ENCODE results near the gene KPNA3. TPM values are rescaled to one million over a fixed set of nuclear protein-coding genes. Genes with fewer than 3 reads are reported as not detected.

The KPNA3 gene
- total RNA-seq, 1 experiment from 2014 or later, result 23.1 TPM

DNA sequence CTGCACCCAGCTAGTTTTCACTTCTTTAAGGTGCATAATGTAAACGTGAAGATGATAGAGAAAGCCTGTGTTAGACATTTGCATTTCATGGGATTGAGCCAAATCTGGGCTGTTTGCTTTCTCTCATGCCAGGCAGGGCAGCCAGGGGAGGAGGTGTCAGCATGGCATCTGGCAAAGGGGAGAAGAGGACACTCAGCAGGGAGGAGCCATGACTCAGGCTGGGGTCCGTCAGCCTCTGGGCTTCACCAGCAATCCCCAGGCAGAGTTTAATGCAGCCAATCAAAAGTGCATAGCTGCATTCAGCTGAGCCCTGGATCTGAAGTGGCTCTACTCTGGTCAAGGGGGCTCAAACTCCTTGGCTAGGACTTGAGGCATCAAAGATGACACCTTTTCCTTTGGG, 124.7 kb downstream of the KPNA3 start:
- BruUV-seq (replicated peaks), result no TSS peak
- CTCF ChIA-PET, result no interaction called here
- H3K36me3 Mint-ChIP-seq (ENCODE audit: insufficient read depth, unreplicated experiment), result peaks cover 5% of the 10 kb centered on the region
- H3K4me1 Mint-ChIP-seq (ENCODE audit: low read depth, unreplicated experiment), result no peaks in the 10 kb centered on the region
- H3K27ac Mint-ChIP-seq (ENCODE audit: unreplicated experiment), result no peak overlapping the region
- TF ChIP-seq, protein P1, sequence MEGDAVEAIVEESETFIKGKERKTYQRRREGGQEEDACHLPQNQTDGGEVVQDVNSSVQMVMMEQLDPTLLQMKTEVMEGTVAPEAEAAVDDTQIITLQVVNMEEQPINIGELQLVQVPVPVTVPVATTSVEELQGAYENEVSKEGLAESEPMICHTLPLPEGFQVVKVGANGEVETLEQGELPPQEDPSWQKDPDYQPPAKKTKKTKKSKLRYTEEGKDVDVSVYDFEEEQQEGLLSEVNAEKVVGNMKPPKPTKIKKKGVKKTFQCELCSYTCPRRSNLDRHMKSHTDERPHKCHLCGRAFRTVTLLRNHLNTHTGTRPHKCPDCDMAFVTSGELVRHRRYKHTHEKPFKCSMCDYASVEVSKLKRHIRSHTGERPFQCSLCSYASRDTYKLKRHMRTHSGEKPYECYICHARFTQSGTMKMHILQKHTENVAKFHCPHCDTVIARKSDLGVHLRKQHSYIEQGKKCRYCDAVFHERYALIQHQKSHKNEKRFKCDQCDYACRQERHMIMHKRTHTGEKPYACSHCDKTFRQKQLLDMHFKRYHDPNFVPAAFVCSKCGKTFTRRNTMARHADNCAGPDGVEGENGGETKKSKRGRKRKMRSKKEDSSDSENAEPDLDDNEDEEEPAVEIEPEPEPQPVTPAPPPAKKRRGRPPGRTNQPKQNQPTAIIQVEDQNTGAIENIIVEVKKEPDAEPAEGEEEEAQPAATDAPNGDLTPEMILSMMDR (IDR thresholded peaks at IDR 0.05; ENCODE audit: unreplicated experiment), result no peak
- H3K4me3 Mint-ChIP-seq (ENCODE audit: low read depth, unreplicated experiment), result no peak overlapping the region
- no peaks in the 10 kb centered on the region for H3K27me3 Mint-ChIP-seq (ENCODE audit: unreplicated experiment)
- intact Hi-C loops (cut with micrococcal nuclease; ENCODE audit: unreplicated experiment), result loop anchor here (5.0 kb wide), 1 partner anchor 180 kb away; no protein-coding TSS in a partner anchor
- DNase-seq, result no peak
- H3K9me3 Mint-ChIP-seq (ENCODE audit: low read depth, unreplicated experiment), result no peaks in the 10 kb centered on the region

DNA sequence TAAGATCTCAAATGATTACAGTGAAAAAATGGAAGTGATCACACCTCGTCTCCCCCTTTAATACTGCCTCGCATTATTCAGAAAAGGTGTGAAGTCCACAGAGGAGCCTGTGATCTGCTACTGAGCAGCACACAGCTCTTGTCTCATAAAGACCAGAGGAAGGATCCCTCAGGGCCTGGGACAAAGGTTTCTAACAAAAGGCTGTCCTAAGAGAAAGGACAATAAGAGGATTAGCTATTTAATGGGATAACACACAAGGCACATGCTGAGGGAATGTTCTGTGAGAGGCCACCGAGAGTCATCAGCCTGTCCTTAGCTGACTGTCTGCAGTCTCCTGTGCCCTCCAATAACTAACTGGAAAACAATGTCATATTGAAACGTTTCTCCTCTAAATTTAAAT, 127.9 kb downstream of the KPNA3 start:
- Mint-ChIP-seq H3K27ac (ENCODE audit: unreplicated experiment) (no peak overlapping the region), H3K4me3 (ENCODE audit: low read depth, unreplicated experiment) (no peak overlapping the region), H3K27me3 (ENCODE audit: unreplicated experiment) (no peaks in the 10 kb centered on the region), H3K9me3 (ENCODE audit: low read depth, unreplicated experiment) (no peaks in the 10 kb centered on the region), H3K4me1 (ENCODE audit: low read depth, unreplicated experiment) (no peaks in the 10 kb centered on the region), H3K36me3 (ENCODE audit: insufficient read depth, unreplicated experiment) (peaks cover 5% of the 10 kb centered on the region)
- intact Hi-C loops (cut with micrococcal nuclease; ENCODE audit: unreplicated experiment), result loop anchor here (5.0 kb wide), 1 partner anchor 183 kb away; no protein-coding TSS in a partner anchor
- no TSS peak for BruUV-seq (replicated peaks)
- CTCF ChIA-PET, result no interaction called here
- TF ChIP-seq, protein P1 (IDR thresholded peaks at IDR 0.05; ENCODE audit: unreplicated experiment), result no peak
- DNase-seq, result no peak

DNA sequence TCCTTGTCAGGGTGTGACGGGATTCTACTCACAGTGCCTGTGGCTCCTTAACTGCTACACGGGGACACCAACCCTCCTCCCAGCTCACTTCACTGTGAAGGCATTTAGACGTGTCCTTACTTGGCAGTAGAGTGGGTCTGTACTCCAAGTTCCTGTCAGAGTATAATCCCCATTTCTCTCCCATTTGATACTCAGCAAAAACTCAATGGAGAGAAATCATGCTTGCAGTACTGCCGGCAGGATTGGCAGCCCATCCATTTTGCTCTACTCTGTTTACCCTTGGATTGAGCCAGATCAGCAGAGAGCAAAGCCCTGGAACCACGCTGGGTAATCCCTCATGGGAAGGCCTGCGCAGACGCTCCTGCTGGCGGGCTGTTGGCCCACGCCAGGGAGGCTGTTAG, 135.2 kb downstream of the KPNA3 start:
- BruUV-seq (replicated peaks), result no TSS peak
- DNase-seq, result no peak
- no peak overlapping the region for H3K4me3 Mint-ChIP-seq (ENCODE audit: low read depth, unreplicated experiment)
- H3K4me1 Mint-ChIP-seq (ENCODE audit: low read depth, unreplicated experiment), result no peaks in the 10 kb centered on the region
- H3K27ac Mint-ChIP-seq (ENCODE audit: unreplicated experiment), result no peak overlapping the region
- H3K36me3 Mint-ChIP-seq (ENCODE audit: insufficient read depth, unreplicated experiment), result no peaks in the 10 kb centered on the region
- H3K9me3 Mint-ChIP-seq (ENCODE audit: low read depth, unreplicated experiment), result no peaks in the 10 kb centered on the region
- intact Hi-C loops (cut with micrococcal nuclease; ENCODE audit: unreplicated experiment), result no loop called here
- H3K27me3 Mint-ChIP-seq (ENCODE audit: unreplicated experiment), result no peaks in the 10 kb centered on the region
- CTCF ChIA-PET, result interaction anchor here (0.7 kb wide), 1 partner anchor 187 kb away, joined by 7 read pairs; no protein-coding TSS in a partner anchor
- TF ChIP-seq, protein P1 (IDR thresholded peaks at IDR 0.05; ENCODE audit: unreplicated experiment), result no peak

DNA sequence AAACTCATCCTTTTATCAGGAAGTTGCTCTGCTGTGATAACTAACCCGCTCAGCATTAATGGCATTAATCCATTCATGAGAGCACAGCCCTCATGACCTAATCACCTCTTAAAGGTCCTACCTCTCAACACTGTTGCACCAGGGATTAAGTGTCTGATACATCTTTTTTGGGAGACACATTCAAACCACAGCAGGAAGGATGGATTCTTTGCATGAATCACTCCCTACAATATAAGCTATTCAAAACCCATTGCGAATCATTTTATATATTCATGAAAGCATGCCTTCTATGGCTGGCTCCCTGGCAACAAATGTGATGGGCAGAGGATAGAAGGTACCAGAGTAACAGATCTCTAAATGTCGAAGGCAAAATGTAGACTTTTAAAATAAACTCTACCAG, 136.6 kb downstream of the KPNA3 start:
- BruUV-seq (replicated peaks), result no TSS peak
- Mint-ChIP-seq H3K27me3 (ENCODE audit: unreplicated experiment) (no peaks in the 10 kb centered on the region), H3K4me3 (ENCODE audit: low read depth, unreplicated experiment) (no peak overlapping the region), H3K36me3 (ENCODE audit: insufficient read depth, unreplicated experiment) (no peaks in the 10 kb centered on the region), H3K27ac (ENCODE audit: unreplicated experiment) (no peak overlapping the region), H3K9me3 (ENCODE audit: low read depth, unreplicated experiment) (no peaks in the 10 kb centered on the region), H3K4me1 (ENCODE audit: low read depth, unreplicated experiment) (no peaks in the 10 kb centered on the region)
- CTCF ChIA-PET, result no interaction called here
- no peak for DNase-seq
- intact Hi-C loops (cut with micrococcal nuclease; ENCODE audit: unreplicated experiment), result no loop called here
- TF ChIP-seq, protein P1 (IDR thresholded peaks at IDR 0.05; ENCODE audit: unreplicated experiment), result no peak

Data from Calu3 (cell line).